COLO668 (cell line): ENCODE measurements around the gene USH1C.

ENCODE experiments used
- DNase-seq: peaks from one replicate; lab custom pipeline; 2025; ENCODE audit not compliant: unreplicated experiment; lab: John Stamatoyannopoulos, UW

The USH1C gene

GRCh38 chr11:17477361-17477760 is 66.9 kb downstream of the USH1C start:
- DNase-seq: no peak

- DNase-seq: no peak
Observed at GRCh38 chr11:17477084-17477333, 67.2 kb downstream of the USH1C start.

GRCh38 chr11:17476317-17477083 is 67.7 kb downstream of the USH1C start, which contains the start of gene ABCC8:
ABCC8 (minus strand) TSS chr11:17476845; CDS start chr11:17476776, 69 bp downstream.
- DNase-seq: peak; percentile 47

GRCh38 chr11:17475666-17476316 is 68.4 kb downstream of the USH1C start:
- DNase-seq: no peak

- peak; percentile 37 for DNase-seq
Observed at GRCh38 chr11:17473071-17473744, 71.0 kb downstream of the USH1C start.

GRCh38 chr11:17472467-17472866 is 71.7 kb downstream of the USH1C start:
- DNase-seq: no peak

- peak; percentile 13 for DNase-seq
Observed at GRCh38 chr11:17471501-17471900, 72.7 kb downstream of the USH1C start.

GRCh38 chr11:17469998-17470397 is 74.2 kb downstream of the USH1C start:
- DNase-seq: no peak

- DNase-seq: no peak
Observed at GRCh38 chr11:17468122-17468521, 76.1 kb downstream of the USH1C start.

GRCh38 chr11:17463546-17464174 is 80.6 kb downstream of the USH1C start:
- no peak for DNase-seq

GRCh38 chr11:17462940-17463339 is 81.3 kb downstream of the USH1C start:
- no peak for DNase-seq

GRCh38 chr11:17460406-17460805 is 83.8 kb downstream of the USH1C start:
- no peak for DNase-seq

- DNase-seq: no peak
Observed at GRCh38 chr11:17459236-17459896, 84.8 kb downstream of the USH1C start.

- no peak for DNase-seq
Observed at GRCh38 chr11:17458268-17458667, 85.9 kb downstream of the USH1C start.

GRCh38 chr11:17457396-17458173 is 86.6 kb downstream of the USH1C start:
- DNase-seq: no peak

- no peak for DNase-seq
Observed at GRCh38 chr11:17452668-17453067, 91.5 kb downstream of the USH1C start.

GRCh38 chr11:17449158-17449557 is 95.1 kb downstream of the USH1C start:
- DNase-seq: no peak

GRCh38 chr11:17446482-17446881 is 97.7 kb downstream of the USH1C start:
- DNase-seq: no peak

- no peak for DNase-seq
Observed at GRCh38 chr11:17445240-17445795, 98.9 kb downstream of the USH1C start.
